ENCODE data around the gene CLK4.

CLK4 gene

GRCh38 chr5:178637356-178638074, 10.7 kb upstream of the CLK4 start:
- in situ Hi-C loops (cut with MboI; ENCODE audit: low sequenced_read_pairs): no loop called here

GRCh38 chr5:178632285-178632684, 5.4 kb upstream of the CLK4 start:
- in situ Hi-C loops (cut with MboI; ENCODE audit: low sequenced_read_pairs): no loop called here

- in situ Hi-C loops (cut with MboI; ENCODE audit: low sequenced_read_pairs): no loop called here
These were observed 4.1 kb upstream of the CLK4 start for GRCh38 chr5:178630951-178631350.

GRCh38 chr5:178630475-178630930, 3.7 kb upstream of the CLK4 start:
- in situ Hi-C loops (cut with MboI; ENCODE audit: low sequenced_read_pairs): no loop called here

- in situ Hi-C loops (cut with MboI; ENCODE audit: low sequenced_read_pairs): no loop called here
These were observed 379 bp upstream of the CLK4 start for GRCh38 chr5:178627259-178627598.

GRCh38 chr5:178625679-178626483, 969 bp downstream of the CLK4 start:
- in situ Hi-C loops (cut with MboI; ENCODE audit: low sequenced_read_pairs): no loop called here

GRCh38 chr5:178624631-178625546, 2.0 kb downstream of the CLK4 start:
- in situ Hi-C loops (cut with MboI; ENCODE audit: low sequenced_read_pairs): no loop called here

GRCh38 chr5:178622679-178623247, 4.1 kb downstream of the CLK4 start:
- in situ Hi-C loops (cut with MboI; ENCODE audit: low sequenced_read_pairs): no loop called here

- in situ Hi-C loops (cut with MboI; ENCODE audit: low sequenced_read_pairs): no loop called here
These were observed 7.5 kb downstream of the CLK4 start for GRCh38 chr5:178619390-178619789.

GRCh38 chr5:178612299-178612698, 14.6 kb downstream of the CLK4 start:
- in situ Hi-C loops (cut with MboI; ENCODE audit: low sequenced_read_pairs): no loop called here

- in situ Hi-C loops (cut with MboI; ENCODE audit: low sequenced_read_pairs): no loop called here
These were observed 20.6 kb downstream of the CLK4 start for GRCh38 chr5:178606269-178606668.

GRCh38 chr5:178605788-178606187, 21.1 kb downstream of the CLK4 start:
- in situ Hi-C loops (cut with MboI; ENCODE audit: low sequenced_read_pairs): no loop called here

GRCh38 chr5:178602752-178603151, 24.1 kb downstream of the CLK4 start:
- in situ Hi-C loops (cut with MboI; ENCODE audit: low sequenced_read_pairs): no loop called here

- in situ Hi-C loops (cut with MboI; ENCODE audit: low sequenced_read_pairs): loop anchor here (10.0 kb wide), 1 partner anchor 311 kb away; no protein-coding TSS in a partner anchor
These were observed 31.1 kb downstream of the CLK4 start for GRCh38 chr5:178595750-178596149.

GRCh38 chr5:178595150-178595549, 31.7 kb downstream of the CLK4 start:
- in situ Hi-C loops (cut with MboI; ENCODE audit: low sequenced_read_pairs): loop anchor here (10.0 kb wide), 1 partner anchor 310 kb away; no protein-coding TSS in a partner anchor

GRCh38 chr5:178590924-178591423, 35.9 kb downstream of the CLK4 start:
- in situ Hi-C loops (cut with MboI; ENCODE audit: low sequenced_read_pairs): loop anchor here (10.0 kb wide), 1 partner anchor 306 kb away; no protein-coding TSS in a partner anchor

GRCh38 chr5:178590141-178590923, 36.5 kb downstream of the CLK4 start, which contains the start of gene COL23A1:
Gene COL23A1, minus strand, starts transcription at chr5:178590393.
- in situ Hi-C loops (cut with MboI; ENCODE audit: low sequenced_read_pairs): loop anchor here (10.0 kb wide), 1 partner anchor 306 kb away; no protein-coding TSS in a partner anchor

GRCh38 chr5:178589180-178590140, 37.4 kb downstream of the CLK4 start:
- in situ Hi-C loops (cut with MboI; ENCODE audit: low sequenced_read_pairs): loop anchor here (10.0 kb wide), 1 partner anchor 305 kb away; no protein-coding TSS in a partner anchor
